Measurements from ENCODE around the gene SYCP2L. TPM values are rescaled to one million over a fixed set of nuclear protein-coding genes. Genes with fewer than 3 reads are reported as not detected.
A peak's percentile ranks its signal among the peaks of the same experiment; 100 is the strongest.

Gene SYCP2L
- total RNA-seq, 1 donor from 2014 or later = 6.4 TPM

- Histone ChIP-seq H3K36me3 (ENCODE audit: insufficient read depth, low read length) (no peaks in the 10 kb centered on the region), H4K20me1 (ENCODE audit: insufficient read depth, low read length) (no peaks in the 10 kb centered on the region), H3K27me3 (ENCODE audit: insufficient read depth, low read length) (peaks cover 75% of the 10 kb centered on the region), H3K4me3 (ENCODE audit: insufficient read depth, low read depth, low read length) (no peak overlapping the region), H3K79me2 (ENCODE audit: insufficient read depth, low read length) (no peaks in the 10 kb centered on the region), H3K4me2 (ENCODE audit: low read length) (peak overlapping the region; percentile 46), H2AFZ (ENCODE audit: low read depth, low read length) (no peak overlapping the region), H3K9ac (ENCODE audit: low read length) (no peak overlapping the region), H3K4me1 (ENCODE audit: insufficient read depth, low read length) (peaks cover 7% of the 10 kb centered on the region), H3K27ac (ENCODE audit: low read depth, low read length) (no peak overlapping the region), H3K9me3 (ENCODE audit: insufficient read depth, low read depth, low read length) (no peaks in the 10 kb centered on the region)
- Mint-ChIP-seq H3K27me3 (ENCODE audit: low read depth, unreplicated experiment) (peaks cover 67% of the 10 kb centered on the region), H3K4me3 (ENCODE audit: unreplicated experiment) (peak overlapping the region; percentile 27), H3K9me3 (ENCODE audit: unreplicated experiment) (peaks cover 2% of the 10 kb centered on the region), H3K4me1 (ENCODE audit: low read depth, unreplicated experiment) (peaks cover 4% of the 10 kb centered on the region), H3K27ac (ENCODE audit: unreplicated experiment) (peak overlapping the region; percentile 2), H3K36me3 (ENCODE audit: low read depth, unreplicated experiment) (no peaks in the 10 kb centered on the region)
- TF ChIP-seq CTCF (IDR thresholded peaks at IDR 0.05; ENCODE audit: insufficient read depth, low read depth, low read length) (no peak), EZH2 (IDR thresholded peaks at IDR 0.05; ENCODE audit: insufficient read depth, low read length) (no peak)
- FAIRE-seq (no peak), DNase-seq (ENCODE audit: low read depth) (no peak)
Measured at GRCh38 chr6:10882657-10883171, 4.1 kb upstream of the SYCP2L start.

- FAIRE-seq (no peak), DNase-seq (ENCODE audit: low read depth) (no peak)
- no peak overlapping the region for H3K9ac ChIP-seq (ENCODE audit: low read length)
- peaks cover 4% of the 10 kb centered on the region for H3K4me1 Mint-ChIP-seq (ENCODE audit: low read depth, unreplicated experiment)
- H3K9me3 Mint-ChIP-seq (ENCODE audit: unreplicated experiment) = peaks cover 2% of the 10 kb centered on the region
- H3K4me2 ChIP-seq (ENCODE audit: low read length) = peak overlapping the region; percentile 28
- H3K27ac ChIP-seq (ENCODE audit: low read depth, low read length) = no peak overlapping the region
- H3K27me3 ChIP-seq (ENCODE audit: insufficient read depth, low read length) = peaks cover 76% of the 10 kb centered on the region
- no peaks in the 10 kb centered on the region for H3K36me3 ChIP-seq (ENCODE audit: insufficient read depth, low read length)
- H3K36me3 Mint-ChIP-seq (ENCODE audit: low read depth, unreplicated experiment) = no peaks in the 10 kb centered on the region
- no peaks in the 10 kb centered on the region for H3K79me2 ChIP-seq (ENCODE audit: insufficient read depth, low read length)
- TF ChIP-seq CTCF (IDR thresholded peaks at IDR 0.05; ENCODE audit: insufficient read depth, low read depth, low read length) (no peak), EZH2 (IDR thresholded peaks at IDR 0.05; ENCODE audit: insufficient read depth, low read length) (peak; percentile 67)
- H3K9me3 ChIP-seq (ENCODE audit: insufficient read depth, low read depth, low read length) = no peaks in the 10 kb centered on the region
- H3K4me3 ChIP-seq (ENCODE audit: insufficient read depth, low read depth, low read length) = no peak overlapping the region
- H3K27me3 Mint-ChIP-seq (ENCODE audit: low read depth, unreplicated experiment) = peaks cover 63% of the 10 kb centered on the region
- peaks cover 7% of the 10 kb centered on the region for H3K4me1 ChIP-seq (ENCODE audit: insufficient read depth, low read length)
- H2AFZ ChIP-seq (ENCODE audit: low read depth, low read length) = peak overlapping the region; percentile 18
- H4K20me1 ChIP-seq (ENCODE audit: insufficient read depth, low read length) = no peaks in the 10 kb centered on the region
- no peak overlapping the region for H3K27ac Mint-ChIP-seq (ENCODE audit: unreplicated experiment)
- H3K4me3 Mint-ChIP-seq (ENCODE audit: unreplicated experiment) = no peak overlapping the region
Measured at GRCh38 chr6:10883312-10884244, 3.3 kb upstream of the SYCP2L start.
